GM12872 (cell line): Measurements from ENCODE around the gene TBC1D9B.
A peak's percentile ranks its signal among the peaks of the same experiment; 100 is the strongest.

ENCODE experiments used
- TF ChIP-seq, protein P1 (sequence below): IDR thresholded peaks from 3 replicates; pipeline ENCODE4 v1.5.1; 2011; ENCODE audit warnings: low read depth, mild to moderate bottlenecking, low read length, moderate library complexity; ENCODE audit not compliant: insufficient read depth

TBC1D9B gene

DNA sequence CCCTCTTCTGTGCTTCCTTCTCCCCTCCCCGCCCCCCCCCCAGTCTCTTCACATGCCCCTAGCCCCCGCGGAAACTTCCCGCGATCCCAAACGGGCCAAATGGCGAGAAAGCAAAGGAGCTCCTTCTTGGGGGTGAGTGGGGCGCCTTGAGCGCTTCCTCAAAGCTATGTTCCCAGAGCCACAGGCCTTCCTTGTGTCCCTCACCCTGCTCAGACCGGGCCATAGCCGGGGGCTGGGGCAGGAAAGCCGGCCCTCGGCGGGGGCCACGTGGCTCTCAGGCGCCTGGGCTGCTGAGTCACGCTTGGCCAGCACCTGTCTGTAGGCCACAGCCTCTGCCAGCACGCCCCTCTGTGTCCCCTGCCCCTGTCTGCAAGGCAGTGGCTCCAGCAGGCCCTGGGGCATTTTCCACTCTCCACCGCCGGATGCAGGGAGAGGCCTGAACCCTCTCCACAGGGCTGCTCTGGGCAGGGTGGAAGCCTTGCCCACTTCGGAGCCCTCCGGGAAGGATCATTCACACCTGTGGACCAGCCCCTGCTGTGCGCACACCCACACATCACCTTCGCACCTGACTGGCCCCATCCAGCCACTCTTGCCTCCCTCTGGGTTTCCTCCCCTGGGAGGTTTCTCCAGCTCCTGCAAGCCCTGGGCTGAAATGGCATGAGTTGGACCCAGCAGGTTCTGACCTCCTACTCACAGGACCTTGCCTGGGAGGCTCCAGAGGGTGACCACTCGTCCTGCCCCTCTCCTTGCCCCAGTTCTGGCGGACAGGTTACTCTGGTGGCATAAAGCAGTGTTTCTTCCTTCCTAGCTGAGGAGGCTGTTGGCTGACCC is 88.2 kb downstream of the TBC1D9B start:
- TF ChIP-seq, protein P1, sequence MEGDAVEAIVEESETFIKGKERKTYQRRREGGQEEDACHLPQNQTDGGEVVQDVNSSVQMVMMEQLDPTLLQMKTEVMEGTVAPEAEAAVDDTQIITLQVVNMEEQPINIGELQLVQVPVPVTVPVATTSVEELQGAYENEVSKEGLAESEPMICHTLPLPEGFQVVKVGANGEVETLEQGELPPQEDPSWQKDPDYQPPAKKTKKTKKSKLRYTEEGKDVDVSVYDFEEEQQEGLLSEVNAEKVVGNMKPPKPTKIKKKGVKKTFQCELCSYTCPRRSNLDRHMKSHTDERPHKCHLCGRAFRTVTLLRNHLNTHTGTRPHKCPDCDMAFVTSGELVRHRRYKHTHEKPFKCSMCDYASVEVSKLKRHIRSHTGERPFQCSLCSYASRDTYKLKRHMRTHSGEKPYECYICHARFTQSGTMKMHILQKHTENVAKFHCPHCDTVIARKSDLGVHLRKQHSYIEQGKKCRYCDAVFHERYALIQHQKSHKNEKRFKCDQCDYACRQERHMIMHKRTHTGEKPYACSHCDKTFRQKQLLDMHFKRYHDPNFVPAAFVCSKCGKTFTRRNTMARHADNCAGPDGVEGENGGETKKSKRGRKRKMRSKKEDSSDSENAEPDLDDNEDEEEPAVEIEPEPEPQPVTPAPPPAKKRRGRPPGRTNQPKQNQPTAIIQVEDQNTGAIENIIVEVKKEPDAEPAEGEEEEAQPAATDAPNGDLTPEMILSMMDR: no peak

DNA sequence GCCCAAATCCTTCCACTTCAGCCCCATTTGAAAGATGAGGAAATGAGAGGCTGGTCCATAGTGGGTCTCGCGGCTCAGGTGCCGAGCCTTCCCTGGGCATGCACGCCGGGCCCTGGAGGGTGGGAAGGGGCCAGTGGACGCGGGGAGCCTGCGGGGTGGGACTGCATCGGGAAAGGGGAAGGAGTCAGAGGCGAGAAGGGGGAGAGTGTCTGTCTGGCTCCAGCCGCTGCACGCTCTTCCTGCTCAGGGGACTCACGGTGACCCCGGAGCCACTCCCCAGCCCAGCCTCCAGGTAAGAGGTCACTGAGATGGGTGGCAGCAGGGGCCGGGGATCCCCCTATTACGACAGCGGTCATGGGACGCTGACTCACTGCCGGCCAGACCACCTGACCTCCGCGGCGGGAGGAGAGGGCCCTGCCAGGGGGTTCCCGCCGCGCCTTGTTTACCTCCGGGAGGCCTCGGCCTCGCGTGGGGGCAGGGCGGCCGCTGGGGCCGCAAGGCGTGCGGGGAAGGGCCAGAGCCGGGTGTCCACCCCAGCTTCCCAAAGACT is 88.9 kb downstream of the TBC1D9B start:
- TF ChIP-seq, protein P1: no peak

DNA sequence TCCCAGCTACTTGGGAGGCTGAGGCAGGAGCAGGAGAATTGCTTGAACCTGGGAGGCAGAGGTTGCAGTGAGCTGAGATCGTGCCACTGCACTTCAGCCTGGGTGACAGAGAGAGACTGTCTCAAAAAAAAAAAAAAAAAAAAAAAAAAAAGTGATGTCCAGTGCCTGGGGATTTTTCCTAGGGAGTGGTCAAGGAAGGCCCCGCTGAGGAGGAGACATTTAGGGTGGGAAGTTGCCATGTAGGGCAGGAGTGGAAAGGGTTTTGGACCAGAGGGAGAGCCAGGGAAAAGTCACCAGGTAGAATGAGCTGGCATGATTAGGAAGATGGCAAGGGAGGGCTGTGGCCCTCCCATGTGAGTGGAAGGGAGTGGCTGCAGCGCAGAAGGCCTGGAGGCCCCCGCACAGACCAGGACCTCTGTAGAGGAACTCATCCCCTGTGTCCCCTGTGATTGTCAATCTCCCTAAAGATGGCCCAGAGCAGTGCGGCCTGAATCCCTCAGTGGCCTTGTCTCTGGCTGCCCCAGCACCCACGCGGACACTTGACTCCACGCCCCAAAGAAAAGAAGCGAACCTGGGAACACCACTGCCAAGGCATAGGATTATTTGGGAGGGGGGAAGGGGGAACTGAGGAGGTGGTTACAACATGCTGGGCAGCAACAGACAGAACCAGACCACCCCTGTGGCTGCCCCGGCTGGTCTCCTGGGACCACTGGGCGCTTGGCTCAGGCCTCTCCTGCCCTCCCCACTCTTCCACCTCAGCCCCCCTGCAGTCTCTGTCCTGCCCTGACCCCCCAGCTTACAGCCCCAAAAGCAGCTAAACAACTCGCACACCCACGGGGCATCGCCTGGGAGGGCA is 89.6 kb downstream of the TBC1D9B start:
- TF ChIP-seq, protein P1: no peak

DNA sequence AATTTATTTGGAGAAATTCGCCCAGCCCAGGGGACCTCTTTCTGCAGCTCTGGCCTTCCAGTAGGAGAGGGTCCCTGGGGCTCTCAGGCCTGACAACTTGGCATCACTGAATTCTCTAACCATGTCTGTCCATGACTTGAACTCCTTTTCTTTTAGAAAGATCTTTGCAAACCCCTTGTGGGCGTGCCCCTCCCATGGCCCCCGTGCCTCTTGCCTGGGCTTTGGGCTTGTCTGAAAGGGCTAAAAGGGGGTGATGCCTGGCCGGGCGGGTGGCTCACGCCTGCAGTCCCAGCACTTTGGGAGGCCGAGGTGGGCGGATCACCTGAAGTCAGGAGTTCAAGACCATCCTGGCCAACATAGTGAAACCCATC is 90.2 kb downstream of the TBC1D9B start:
- TF ChIP-seq, protein P1: no peak

DNA sequence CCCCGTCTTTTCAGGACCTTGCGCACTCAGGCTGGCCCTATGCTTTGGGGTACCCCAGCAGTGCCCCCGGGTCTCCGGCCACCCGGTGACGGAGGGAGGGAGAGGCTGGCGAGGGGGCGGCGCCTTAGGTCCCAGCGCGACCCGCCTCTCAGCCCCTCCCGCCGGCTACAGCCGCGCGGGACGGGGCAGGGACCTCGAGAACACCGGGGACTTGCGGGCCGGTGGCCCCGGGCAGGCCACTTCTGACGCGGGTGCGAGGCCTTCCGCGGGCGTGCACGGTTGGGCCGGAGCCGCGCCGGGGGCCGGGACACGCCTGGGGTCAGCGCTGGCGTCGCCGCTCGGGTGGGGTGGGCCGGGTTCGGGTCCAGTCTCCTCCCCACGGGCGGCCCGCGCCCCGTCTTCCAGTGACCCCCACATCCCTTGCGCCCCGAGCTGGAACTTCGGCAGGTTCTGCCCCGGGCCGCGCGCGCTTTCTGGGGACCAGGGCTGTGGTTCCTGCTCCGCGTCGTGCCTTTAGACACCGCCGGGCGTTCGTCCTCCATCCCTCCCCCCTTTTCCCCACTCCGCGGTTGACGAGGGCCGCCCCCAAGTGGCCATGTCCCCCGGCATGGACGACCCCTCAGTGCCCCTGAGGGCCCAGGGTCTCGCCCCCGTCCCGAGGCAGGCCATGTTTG is 90.8 kb downstream of the TBC1D9B start:
- TF ChIP-seq, protein P1: 0 out of 3 replicates have a peak, but pooled peaks have one; percentile 16

DNA sequence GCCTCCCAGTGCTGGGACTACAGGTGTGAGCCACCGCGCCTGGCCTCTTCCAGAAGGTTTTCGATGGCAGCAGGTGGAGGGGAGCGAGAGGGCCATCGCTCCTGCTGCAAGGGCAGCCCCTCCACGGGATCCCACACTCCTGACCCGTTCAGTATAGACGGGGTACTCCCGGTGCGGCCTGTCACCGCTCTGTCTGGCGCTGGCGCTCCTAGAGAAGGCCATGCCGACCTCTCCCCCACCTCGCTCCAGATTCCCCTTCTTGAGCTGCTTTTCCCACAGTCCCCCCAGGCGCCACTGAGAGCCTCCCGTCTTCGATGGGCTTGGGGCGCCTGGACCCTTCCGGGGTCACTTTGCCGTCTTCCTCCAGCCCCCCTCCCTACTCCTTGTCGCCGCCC is 91.3 kb downstream of the TBC1D9B start:
- TF ChIP-seq, protein P1: no peak
